Sigmoid colon (tissue), 4 donors: ENCODE data around the gene TACC2.
"Not testable (repeated sequence)": the region's sequence is repeated elsewhere in the genome, so short reads cannot be mapped to it uniquely, and the experiment has no call there.

Experiments used
- POLR2A ChIP-seq, 2 donors: fragments of 450-650 bp; IDR thresholded peaks; one replicate each; pipeline ENCODE4 v1.6.1; 2016; ENCODE audit warnings: antibody characterized with exemption in 2 of 2, mild to moderate bottlenecking in 2 of 2, moderate library complexity in 2 of 2
- POLR2AphosphoS5 ChIP-seq, 4 donors: sonication (generic); formaldehyde crosslinking; IDR thresholded peaks; one replicate each; pipeline ENCODE4 v1.6.1; 2017; ENCODE audit warnings: antibody characterized with exemption in 4 of 4
- TF ChIP-seq, protein P1 (sequence below), 4 experiments: fragments of 450-650 bp in 3 of 4; fragments of 200-600 bp in 1 of 4; IDR thresholded peaks; one replicate each; pipeline ENCODE4 v1.5.1; 2016 to 2019; ENCODE audit warnings: antibody characterized with exemption in 4 of 4, mild to moderate bottlenecking in 3 of 4, moderate library complexity in 2 of 4

DNA sequence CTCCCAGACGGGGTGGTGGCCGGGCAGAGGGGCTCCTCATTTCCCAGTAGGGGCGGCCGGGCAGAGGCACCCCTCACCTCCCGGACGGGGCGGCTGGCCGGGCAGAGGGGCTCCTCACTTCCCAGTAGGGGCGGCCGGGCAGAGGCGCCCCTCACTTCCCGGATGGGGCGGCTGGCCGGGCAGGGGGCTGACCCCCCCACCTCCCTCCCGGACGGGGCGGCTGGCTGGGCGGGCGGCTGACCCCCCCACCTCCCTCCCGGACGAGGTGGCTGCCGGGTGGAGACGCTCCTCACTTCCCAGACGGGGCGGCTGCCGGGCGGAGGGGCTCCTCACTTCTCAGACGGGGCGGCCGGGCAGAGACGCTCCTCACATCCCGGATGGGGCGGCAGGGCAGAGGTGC, 214.2 kb downstream of the TACC2 start:
- TF ChIP-seq POLR2AphosphoS5, POLR2A (IDR thresholded peaks at IDR 0.05): not testable (repeated sequence)
- TF ChIP-seq, protein P1, sequence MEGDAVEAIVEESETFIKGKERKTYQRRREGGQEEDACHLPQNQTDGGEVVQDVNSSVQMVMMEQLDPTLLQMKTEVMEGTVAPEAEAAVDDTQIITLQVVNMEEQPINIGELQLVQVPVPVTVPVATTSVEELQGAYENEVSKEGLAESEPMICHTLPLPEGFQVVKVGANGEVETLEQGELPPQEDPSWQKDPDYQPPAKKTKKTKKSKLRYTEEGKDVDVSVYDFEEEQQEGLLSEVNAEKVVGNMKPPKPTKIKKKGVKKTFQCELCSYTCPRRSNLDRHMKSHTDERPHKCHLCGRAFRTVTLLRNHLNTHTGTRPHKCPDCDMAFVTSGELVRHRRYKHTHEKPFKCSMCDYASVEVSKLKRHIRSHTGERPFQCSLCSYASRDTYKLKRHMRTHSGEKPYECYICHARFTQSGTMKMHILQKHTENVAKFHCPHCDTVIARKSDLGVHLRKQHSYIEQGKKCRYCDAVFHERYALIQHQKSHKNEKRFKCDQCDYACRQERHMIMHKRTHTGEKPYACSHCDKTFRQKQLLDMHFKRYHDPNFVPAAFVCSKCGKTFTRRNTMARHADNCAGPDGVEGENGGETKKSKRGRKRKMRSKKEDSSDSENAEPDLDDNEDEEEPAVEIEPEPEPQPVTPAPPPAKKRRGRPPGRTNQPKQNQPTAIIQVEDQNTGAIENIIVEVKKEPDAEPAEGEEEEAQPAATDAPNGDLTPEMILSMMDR (IDR thresholded peaks at IDR 0.05), result not testable (repeated sequence)
